Stimulated activated CD8-positive, alpha-beta memory T cell treated with anti-CD3 and anti-CD28 coated beads, Interleukin-4, amount 100 ng/mL, for 1 hour (primary cell): ENCODE measurements around the gene AHDC1.
A peak's percentile ranks its signal among the peaks of the same experiment; 100 is the strongest.
"Not testable (repeated sequence)": the region's sequence is repeated elsewhere in the genome, so short reads cannot be mapped to it uniquely, and the experiment has no call there.

Experiments
- DNase-seq, 2 donors: peaks; one replicate each; pipeline ENCODE4 v3.0.0-alpha.2; 2020; ENCODE audit warnings: low read depth in 2 of 2, low spot score in 1 of 2

Gene AHDC1

GRCh38 chr1:27603681-27604578, at the start of gene AHDC1:
TSS of gene AHDC1 (minus strand) at chr1:27604144. CDS start at chr1:27552115, 52,029 bp downstream.
- peak; percentile 84 to 85 for DNase-seq

DNA sequence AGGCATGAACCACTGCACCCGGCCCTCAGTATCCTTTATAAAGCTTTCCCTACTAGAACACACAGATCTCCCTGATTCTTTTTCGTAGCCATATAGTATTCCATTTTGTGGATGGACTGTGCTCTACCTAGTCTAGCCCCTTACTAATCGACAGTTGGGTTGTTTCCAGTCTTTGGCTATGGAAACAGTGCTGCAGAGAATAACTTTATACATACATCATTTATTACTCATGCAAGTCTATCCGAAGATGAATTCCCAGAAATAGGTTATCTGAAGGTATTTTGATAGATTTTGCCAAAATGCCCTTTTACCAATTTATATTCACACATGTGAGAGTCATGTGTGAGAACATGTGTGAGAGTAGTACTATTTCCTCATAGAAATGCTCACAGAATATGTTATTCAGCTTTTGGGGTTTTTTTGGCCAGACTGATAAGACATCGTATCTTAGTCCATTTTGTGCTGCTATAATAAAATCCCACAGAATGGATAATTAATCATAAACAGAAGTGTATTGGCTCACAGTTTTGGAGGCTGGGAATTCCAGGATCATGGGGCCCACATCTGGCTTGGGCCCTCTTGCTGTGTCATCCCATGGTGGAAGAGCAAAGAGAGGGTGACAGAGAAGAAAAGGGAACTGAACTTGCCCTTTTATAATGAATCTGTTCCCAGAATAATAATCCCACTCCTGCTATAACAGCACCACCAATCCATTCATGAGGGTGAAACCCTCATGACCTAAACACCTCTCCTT, 48.3 kb upstream of the AHDC1 start:
- no peak for DNase-seq

DNA sequence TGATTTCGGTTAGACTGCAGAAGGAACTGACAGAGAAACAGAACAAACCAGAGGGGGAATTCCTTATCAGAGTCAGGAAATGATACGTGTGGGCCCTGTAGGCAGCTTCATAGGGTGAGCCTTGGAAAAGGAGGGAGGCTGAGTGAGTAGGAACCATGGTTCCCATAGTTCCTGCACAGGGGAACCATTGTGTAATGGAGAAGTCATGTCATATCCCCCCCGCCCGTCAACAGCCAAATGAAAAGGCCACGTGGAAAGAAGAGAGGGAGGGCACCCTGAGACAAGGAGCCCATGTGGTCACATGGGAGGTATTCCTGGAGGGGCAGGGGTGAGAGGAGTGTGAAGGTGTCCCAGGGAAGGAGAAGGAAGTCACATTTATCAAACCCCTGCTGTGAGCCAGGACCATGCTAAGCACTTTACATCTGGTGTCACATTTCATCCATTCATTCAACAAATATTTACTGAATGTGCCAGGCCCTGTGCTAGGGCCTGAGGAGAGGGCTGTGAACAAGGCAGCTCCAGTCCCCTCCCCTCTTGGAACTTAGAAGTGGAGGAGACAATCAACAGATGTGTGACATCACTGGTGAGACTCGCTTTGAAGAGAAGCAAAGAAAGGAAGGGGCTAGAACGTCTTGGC, 46.7 kb upstream of the AHDC1 start:
- no peak for DNase-seq

DNA sequence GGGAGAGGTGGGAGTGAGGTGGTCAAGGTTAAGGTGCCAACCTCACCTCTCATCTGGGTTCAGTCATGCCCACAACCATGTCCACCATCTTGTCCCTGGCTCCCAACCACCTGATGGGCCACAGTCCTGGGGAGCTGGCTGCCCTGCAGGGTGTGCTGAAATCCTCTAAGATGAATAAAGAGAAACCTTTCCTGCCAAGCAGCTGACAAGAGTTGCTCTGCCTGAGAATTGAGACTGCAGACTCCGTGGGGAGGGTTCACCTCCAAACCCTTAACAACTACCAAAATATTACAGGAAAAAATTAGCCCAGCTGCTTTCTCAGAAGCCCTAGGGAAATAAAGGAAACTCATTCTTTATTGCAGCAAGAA, 46.2 kb upstream of the AHDC1 start:
- DNase-seq, result no peak

GRCh38 chr1:27649306-27649635, 45.3 kb upstream of the AHDC1 start:
- DNase-seq, result no peak

GRCh38 chr1:27648602-27649305, 44.8 kb upstream of the AHDC1 start:
- DNase-seq, result no peak

DNA sequence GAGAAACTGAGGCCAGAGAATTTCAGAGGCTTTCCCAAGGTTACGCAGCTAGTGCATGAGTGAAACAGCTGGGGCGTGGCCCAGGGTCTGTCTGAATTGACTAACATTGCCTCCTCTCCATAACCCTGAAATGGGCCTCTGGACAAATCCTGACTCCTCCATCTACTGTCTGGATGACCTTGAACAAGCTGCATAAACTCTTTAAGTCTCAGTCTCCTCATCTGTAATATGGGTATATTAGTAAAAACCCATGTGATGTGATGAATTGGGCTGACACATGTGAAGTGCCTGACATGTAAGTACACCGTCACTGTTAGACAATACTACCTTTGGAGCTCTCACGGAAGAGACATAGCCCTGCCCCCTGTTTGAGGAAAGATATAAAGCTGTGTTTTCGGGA, 43.4 kb upstream of the AHDC1 start:
- no peak for DNase-seq

DNA sequence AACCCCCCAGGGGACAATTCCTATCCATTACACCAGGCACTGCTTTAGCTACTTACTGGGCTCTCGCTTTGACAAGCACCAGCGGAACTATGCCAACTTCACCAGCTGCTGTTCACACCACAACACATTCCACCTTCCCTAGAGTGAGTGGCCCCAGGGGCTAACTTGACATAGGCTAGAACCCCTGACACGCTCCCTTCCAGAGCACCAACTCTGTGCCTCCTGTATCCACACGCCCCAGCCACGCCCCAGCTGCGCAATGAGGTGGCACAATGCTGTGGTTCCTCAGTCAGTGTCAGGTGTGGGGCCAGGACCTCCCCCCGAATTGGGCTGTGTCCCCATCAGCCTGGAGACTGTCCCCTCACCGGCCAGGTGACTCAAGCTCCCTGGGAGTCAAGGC, 42.7 kb upstream of the AHDC1 start:
- no peak for DNase-seq

GRCh38 chr1:27645071-27645415, 41.1 kb upstream of the AHDC1 start:
- no peak for DNase-seq

DNA sequence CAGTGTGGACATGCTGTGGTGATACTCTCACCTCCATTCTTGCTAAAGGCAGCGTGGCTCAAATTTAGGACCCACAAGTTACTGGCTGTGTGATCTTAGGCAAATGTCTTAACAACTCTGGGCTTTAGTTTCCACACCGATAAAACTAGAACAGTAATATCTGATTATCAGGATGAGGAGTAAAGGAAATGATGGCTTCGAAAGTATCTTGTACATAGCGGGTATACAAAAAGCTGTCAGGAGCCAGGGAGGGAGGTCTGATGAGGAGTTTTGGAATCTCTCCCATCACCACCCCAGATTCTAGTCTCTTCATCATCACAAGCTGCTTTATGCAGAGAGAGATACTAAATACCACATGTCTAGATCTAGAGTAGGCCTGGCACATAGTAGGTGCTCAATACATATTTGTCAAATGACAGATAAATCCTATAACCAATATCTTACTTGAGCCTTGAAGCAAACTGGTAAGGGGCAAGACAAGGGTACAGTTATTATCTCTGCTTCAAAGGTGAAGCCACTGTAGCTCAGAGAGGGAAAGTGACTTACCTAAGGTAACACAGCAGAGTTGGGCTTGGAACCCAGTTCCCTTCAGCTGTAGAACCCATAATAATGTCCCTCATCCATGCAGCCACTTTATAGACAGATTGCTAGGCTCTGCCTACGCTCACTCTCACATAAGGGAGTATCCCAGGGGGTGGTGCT, 40.6 kb upstream of the AHDC1 start:
- no peak for DNase-seq

DNA sequence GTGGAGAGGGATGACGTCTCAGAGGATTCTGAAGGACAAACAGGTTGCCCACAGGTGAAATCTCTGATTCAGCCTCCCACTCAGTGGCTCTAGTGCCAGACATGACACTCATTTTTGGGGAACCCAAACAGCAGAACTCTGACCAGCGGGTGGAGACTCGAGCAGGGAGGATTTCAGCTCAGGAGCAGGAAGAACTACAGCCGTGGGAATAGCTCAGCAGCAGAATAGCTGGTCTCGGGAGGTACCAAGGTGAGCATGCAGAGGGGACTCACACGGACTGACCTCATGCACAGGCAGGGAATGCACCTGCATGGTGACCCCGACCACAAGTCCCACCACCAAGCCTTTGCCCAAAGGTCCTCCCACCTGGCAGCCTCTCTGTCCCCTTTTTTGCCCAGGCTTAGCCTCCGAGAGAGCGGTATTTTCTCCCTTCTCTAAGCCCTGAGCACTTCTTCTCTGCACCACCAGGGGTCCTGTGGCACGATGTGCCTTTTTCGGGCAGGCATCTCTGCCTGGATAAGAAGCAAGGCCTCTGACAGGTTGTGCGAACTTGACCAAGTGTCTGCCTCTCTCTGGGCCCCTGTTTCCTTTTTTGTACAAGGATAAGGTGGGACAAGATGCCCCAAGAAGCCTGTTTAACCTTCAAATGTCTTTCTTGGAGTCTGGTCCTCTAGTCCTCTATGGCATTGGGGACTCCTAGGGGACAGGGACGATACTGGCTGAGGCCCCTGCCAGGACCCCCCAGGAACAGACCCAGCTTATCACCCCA, 39.8 kb upstream of the AHDC1 start:
- peak in 1 of 2 donors; percentile 42 for DNase-seq

DNA sequence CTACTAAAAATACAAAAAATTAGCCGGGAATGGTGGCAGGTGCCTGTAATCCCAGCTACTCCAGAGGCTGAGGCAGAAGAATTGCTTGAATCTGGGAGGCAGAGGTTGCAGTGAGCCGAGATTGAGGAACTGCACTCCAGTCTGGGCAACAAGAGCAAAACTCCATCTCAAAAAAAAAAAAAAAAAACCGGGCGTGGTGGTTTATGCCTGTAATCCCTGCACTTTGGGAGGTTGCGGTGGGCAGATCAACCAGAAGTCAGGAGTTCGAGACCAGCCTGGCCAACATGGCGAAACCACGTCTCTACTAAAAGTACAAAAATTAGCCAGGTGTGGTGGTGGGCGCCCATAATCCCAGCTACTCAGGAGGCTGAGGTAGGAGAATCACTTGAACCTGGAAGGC, 36.6 kb upstream of the AHDC1 start:
- DNase-seq, result not testable (repeated sequence)

GRCh38 chr1:27638805-27639204, 34.9 kb upstream of the AHDC1 start:
- no peak for DNase-seq

DNA sequence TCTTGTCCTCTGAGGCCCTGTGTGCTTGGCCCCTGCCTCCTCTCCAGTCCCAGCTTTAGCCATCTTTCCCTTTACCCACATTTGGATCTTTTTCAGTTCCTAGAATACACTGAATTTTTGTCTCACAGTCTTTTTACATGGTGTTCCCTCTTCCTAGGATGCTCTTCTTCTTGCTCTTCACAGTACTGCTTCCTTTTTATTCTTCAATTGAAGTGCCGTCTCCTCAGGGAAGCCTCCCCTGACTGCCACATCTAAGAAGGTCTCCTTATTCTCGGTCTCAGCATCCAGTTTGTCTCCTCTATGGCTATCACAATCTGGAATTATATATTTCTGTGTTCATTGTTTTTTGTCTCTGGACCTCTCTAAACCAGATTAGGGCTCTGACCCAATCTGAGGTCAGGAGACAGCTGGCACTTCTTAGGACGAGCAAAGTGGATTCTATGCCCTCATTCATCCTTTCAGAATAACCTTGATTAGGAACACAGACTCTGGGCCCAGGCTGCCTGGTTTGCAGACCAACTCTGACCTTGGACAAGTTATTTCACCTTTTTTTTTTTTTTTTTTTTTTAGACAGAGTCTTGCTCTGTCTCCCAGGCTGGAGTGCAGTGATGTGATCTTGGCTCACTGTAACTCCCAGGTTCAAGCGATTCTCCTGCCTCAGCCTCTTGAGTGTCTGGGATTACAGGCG, 34.2 kb upstream of the AHDC1 start:
- no peak for DNase-seq

GRCh38 chr1:27635396-27636142, 31.6 kb upstream of the AHDC1 start:
- DNase-seq, result no peak

GRCh38 chr1:27634985-27635367, 31.0 kb upstream of the AHDC1 start, which contains the start of gene FGR:
TSS of gene FGR (minus strand) at chr1:27635185. CDS start at chr1:27623916, 11,269 bp downstream.
- no peak for DNase-seq

- no peak for DNase-seq
Measured at GRCh38 chr1:27634177-27634984, 30.4 kb upstream of the AHDC1 start.

DNA sequence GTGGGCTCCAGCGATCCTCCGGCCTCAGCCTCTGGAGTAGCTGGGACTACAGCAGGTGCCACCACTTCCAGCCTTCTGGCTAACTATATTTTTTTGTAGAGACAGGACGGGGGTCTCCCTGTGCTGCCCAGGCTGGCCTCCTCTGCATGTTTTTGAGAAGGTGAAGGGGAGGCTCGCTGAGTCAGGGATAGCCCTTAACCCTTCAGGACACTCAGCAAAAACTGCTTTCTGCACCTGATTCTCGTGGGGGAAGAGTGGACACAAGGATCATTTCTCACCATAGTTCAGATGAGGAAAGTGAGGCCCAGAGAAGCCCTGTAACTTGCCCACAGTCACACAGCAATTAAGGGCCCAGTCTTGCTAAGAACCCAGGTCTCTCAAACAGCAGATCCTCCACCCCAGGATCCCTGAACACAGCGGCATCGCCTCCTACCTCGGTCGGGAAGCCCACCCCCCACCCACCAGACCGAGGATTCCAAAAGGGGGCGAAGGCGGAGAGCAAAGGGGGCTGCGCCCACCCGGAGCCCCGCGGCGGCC, 29.8 kb upstream of the AHDC1 start:
- no peak for DNase-seq
